A673 (cell line): Measurements from ENCODE around the gene HES1.

Experiments used
- EZH2 ChIP-seq: fragments of 200-600 bp; sonication (generic); IDR thresholded peaks from 2 replicates; pipeline ENCODE4 v1.6.1; 2017; ENCODE audit warnings: borderline replicate concordance, low read depth, mild to moderate bottlenecking, mixed read lengths, antibody characterized with exemption, low read length; ENCODE audit not compliant: poor library complexity, severe bottlenecking
- TF ChIP-seq, protein P1 (sequence below): fragments of 300-800, 200-600 bp; sonication (generic); conservative IDR thresholded peaks from 2 replicates; pipeline ENCODE4 v1.5.1; 2017; ENCODE audit warnings: low read depth, mild to moderate bottlenecking, antibody characterized with exemption, low read length, moderate library complexity, mixed read lengths

DNA sequence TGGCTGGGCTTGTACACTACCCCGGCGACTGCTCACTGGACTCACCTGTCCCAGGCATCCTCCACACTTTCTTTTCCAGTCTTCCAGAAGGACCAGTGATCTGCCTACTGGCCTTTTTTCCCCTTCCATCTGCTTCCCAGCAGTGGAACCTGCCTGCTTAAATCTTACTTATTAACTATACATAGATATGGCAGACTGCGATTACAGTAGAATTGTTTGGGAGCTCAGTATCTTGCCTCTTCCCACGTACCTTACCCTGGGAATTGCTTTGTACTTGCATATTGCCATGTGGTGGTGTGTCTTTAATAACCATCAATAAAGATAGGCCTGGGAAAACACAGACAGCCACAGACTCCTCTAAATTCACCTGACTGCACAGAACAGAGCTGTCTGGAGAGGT, 11.8 kb upstream of the HES1 start:
- TF ChIP-seq, protein P1, sequence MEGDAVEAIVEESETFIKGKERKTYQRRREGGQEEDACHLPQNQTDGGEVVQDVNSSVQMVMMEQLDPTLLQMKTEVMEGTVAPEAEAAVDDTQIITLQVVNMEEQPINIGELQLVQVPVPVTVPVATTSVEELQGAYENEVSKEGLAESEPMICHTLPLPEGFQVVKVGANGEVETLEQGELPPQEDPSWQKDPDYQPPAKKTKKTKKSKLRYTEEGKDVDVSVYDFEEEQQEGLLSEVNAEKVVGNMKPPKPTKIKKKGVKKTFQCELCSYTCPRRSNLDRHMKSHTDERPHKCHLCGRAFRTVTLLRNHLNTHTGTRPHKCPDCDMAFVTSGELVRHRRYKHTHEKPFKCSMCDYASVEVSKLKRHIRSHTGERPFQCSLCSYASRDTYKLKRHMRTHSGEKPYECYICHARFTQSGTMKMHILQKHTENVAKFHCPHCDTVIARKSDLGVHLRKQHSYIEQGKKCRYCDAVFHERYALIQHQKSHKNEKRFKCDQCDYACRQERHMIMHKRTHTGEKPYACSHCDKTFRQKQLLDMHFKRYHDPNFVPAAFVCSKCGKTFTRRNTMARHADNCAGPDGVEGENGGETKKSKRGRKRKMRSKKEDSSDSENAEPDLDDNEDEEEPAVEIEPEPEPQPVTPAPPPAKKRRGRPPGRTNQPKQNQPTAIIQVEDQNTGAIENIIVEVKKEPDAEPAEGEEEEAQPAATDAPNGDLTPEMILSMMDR: no peak
- no peak for TF ChIP-seq EZH2
